Duodenal mucosa (tissue), 2 donors: ENCODE data around the gene RPL22.

Source experiments
- H3K27ac ChIP-seq: one replicate; pipeline ENCODE4 v1.7.0; 2013; ENCODE audit warnings: low read depth, low read length
- H3K27me3 ChIP-seq, 2 donors: one replicate each; pipeline ENCODE4 v1.7.0; 2013; ENCODE audit warnings: low read length in 2 of 2, control low read depth in 1 of 2; ENCODE audit not compliant: insufficient read depth in 2 of 2, control insufficient read depth in 1 of 2
- H3K36me3 ChIP-seq, 2 donors: one replicate each; pipeline ENCODE4 v1.7.0; 2013; ENCODE audit warnings: low read length in 2 of 2, control low read depth in 1 of 2; ENCODE audit not compliant: insufficient read depth in 2 of 2, control insufficient read depth in 1 of 2
- H3K4me1 ChIP-seq, 2 donors: one replicate each; pipeline ENCODE4 v1.7.0; 2013; ENCODE audit warnings: low read length in 2 of 2, control low read depth in 1 of 2; ENCODE audit not compliant: insufficient read depth in 2 of 2, control insufficient read depth in 1 of 2
- H3K4me3 ChIP-seq, 2 donors: one replicate each; pipeline ENCODE4 v1.7.0; 2013; ENCODE audit warnings: low read length in 2 of 2, low read depth in 1 of 2
- H3K9ac ChIP-seq, 2 donors: one replicate each; pipeline ENCODE4 v1.7.0; 2013; ENCODE audit warnings: low read length in 2 of 2, low read depth in 1 of 2
- H3K9me3 ChIP-seq, 2 donors: one replicate each; pipeline ENCODE4 v1.7.0; 2013; ENCODE audit warnings: low read length in 2 of 2, control low read depth in 1 of 2; ENCODE audit not compliant: control insufficient read depth in 1 of 2

Gene RPL22

DNA sequence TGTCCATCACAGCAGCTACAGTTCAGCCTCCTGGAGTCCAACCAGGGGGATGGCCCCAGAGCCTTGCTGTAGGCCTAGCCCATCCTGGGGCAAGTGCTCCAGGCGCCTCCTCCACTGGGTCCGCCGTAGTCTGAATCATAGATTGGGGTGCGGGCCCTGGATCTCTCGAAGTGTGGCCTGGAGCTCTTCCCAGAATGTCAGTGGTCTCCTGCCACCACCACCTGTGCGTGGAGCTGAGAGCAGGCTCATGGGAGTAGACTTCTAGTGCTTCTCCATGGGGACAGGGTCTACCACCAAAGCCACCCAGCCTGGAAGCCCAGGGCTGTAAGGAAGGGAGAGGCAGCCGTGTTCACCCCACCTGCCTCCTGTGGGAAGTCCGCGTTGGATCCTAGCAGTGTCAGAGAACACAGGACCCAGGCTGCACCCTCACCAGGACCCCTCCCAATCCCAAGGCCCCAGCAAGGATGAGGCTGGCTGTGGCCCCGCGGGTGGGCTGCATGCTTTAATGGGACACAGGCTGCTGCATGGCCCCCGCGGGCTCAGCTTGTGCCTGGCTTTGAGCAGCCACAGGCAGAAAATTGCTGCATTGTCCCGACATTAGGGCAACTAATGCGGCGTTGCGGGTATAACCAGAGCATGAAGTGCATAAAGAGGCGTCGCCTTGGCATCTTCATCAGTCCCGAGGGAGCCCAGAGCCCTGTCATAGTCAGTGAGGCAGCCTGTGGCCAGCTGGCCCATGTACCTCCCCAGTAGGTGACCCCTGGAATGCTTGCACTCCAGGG is 43.8 kb upstream of the RPL22 start:
- no peak overlapping the region for H3K4me3 ChIP-seq
- peaks cover 50 to 60% of the 10 kb centered on the region in 2 donors for H3K27me3 ChIP-seq
- peaks cover 7 to 14% of the 10 kb centered on the region in 2 donors for H3K4me1 ChIP-seq
- no peak overlapping the region for H3K27ac ChIP-seq
- H3K36me3 ChIP-seq: no peaks in the 10 kb centered on the region
- H3K9ac ChIP-seq: no peak overlapping the region
- no peaks in the 10 kb centered on the region for H3K9me3 ChIP-seq

GRCh38 chr1:6241887-6242740 is 42.7 kb upstream of the RPL22 start:
- Histone ChIP-seq H3K4me3 (no peak overlapping the region), H3K27ac (no peak overlapping the region), H3K9me3 (no peaks in the 10 kb centered on the region), H3K36me3 (no peaks in the 10 kb centered on the region), H3K9ac (no peak overlapping the region), H3K27me3 (peaks cover 49 to 50% of the 10 kb centered on the region in 2 donors), H3K4me1 (peaks cover 7 to 14% of the 10 kb centered on the region in 2 donors)

DNA sequence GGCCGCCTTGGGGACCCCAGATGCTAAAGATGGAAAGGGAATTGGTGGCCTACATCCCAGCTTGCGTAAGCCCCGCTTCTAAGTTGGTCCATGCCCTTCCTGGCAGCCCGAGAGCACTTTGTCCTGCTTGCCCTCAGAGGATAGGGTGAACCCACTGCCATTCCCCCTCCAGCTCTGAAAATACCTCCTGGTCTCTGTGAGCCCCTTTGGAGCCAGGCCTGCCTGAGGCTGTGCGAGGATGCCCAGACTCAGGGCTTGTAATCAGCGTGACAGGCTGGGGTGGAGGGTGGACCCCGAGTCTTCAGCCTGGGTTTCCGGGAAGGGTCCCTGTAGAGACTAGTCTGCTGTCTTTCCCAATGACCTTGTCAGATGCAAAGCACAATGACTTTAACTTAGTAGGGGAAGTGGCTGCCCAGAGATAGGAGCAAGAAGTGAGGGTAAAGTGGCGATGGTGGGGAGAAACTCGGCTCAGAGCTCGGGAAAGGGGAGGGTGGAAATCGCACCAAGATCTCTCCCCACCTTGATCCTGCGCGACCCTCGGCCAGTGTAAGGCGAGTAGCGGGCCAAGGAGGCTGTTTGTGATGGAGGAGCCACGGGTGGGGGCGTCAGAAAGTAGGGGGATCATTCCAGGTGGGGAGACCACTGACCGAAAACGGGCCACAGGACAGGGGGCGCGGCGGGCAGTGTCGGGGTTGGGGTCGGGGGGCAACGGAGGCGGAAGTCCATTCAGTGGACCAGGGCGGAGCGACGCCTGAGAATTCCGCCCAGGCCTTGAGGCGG is 41.9 kb upstream of the RPL22 start:
- H3K4me1 ChIP-seq: peaks cover 3 to 8% of the 10 kb centered on the region in 2 donors
- H3K36me3 ChIP-seq: no peaks in the 10 kb centered on the region
- H3K27ac ChIP-seq: no peak overlapping the region
- H3K9ac ChIP-seq: no peak overlapping the region
- H3K4me3 ChIP-seq: no peak overlapping the region
- no peaks in the 10 kb centered on the region for H3K9me3 ChIP-seq
- peaks cover 45% of the 10 kb centered on the region in 2 donors for H3K27me3 ChIP-seq

DNA sequence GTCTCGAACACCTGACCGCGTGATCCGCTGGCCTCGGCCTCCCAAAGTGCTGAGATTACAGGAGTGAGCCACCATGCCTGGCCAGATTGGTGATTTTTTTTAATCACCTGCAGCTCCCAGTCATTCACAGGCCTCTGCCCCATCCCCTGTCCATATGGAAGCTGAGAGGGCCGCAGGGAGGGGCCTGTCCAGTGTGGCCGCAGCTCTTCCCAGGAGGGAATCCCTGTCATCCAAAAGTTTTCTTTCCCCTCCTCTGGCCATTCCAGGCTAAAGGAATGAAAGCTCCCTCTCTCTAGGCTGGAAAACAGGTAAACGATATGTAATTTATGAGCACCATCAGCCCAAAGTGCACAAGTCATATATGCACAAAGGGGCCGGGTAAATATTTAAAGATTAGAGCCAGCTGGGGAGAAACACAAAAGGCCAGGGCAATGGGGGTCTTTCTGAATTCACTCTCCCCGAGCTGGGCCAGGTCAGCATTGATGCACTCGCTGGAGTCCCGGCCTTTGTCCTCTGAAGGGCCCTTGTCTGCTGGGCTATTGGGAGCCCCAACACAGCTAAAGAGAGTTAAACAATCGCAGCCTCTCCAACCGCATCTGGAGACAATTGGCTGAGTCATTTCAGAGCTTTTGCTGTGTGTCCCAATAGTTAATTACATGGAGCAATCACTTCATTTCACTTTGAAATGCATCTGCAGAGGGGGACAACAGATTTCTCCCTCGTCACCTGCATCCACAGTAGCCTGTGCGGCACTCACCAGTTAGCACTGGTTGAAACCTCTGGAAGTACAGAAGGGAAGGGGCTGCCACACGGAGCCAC is 40.8 kb upstream of the RPL22 start:
- H3K36me3 ChIP-seq: no peaks in the 10 kb centered on the region
- no peak overlapping the region for H3K4me3 ChIP-seq
- H3K9me3 ChIP-seq: no peaks in the 10 kb centered on the region
- H3K4me1 ChIP-seq: peaks cover under 1 to 2% of the 10 kb centered on the region in 2 donors
- no peak overlapping the region for H3K27ac ChIP-seq
- H3K27me3 ChIP-seq: peaks cover 41% of the 10 kb centered on the region in 2 donors
- no peak overlapping the region for H3K9ac ChIP-seq

- Histone ChIP-seq H3K9ac (no peak overlapping the region), H3K36me3 (no peaks in the 10 kb centered on the region), H3K27me3 (peaks cover 36% of the 10 kb centered on the region in 2 donors), H3K27ac (no peak overlapping the region), H3K4me3 (no peak overlapping the region), H3K4me1 (peaks cover 9 to 10% of the 10 kb centered on the region in 2 donors), H3K9me3 (no peaks in the 10 kb centered on the region)
These were observed 39.9 kb upstream of the RPL22 start for GRCh38 chr1:6239213-6239752.

DNA sequence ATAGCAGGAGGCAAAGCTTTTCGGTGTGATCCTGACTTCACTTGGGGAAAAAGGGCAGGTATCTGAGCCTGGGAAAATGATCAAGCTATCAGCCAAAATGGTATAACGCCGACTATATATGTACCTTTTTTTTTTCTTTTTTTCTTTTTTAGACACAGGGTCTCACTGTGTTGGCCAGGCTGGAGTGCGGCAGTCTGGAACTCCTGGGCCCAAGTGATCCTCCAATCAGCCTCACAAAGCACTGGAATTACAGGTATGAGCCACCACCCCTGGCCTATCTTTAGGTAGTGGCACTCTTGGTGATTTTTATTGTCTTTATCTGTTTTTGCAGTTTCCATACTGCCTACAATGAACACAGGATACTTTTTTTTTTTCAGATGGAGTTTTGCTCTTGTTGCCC is 37.7 kb upstream of the RPL22 start:
- Histone ChIP-seq H3K27ac (no peak overlapping the region), H3K4me1 (peaks cover 11 to 14% of the 10 kb centered on the region in 2 donors), H3K36me3 (peaks cover 8 to 11% of the 10 kb centered on the region in 2 donors), H3K9me3 (no peaks in the 10 kb centered on the region), H3K4me3 (no peak overlapping the region), H3K27me3 (peaks cover 20 to 21% of the 10 kb centered on the region in 2 donors), H3K9ac (no peak overlapping the region)

- no peak overlapping the region for H3K27ac ChIP-seq
- H3K4me3 ChIP-seq: peak overlapping the region; percentile 77 to 81
- H3K27me3 ChIP-seq: peaks cover 5 to 10% of the 10 kb centered on the region in 2 donors
- H3K4me1 ChIP-seq: peaks cover 11 to 14% of the 10 kb centered on the region in 2 donors
- H3K9ac ChIP-seq: peak overlapping the region; percentile 52 to 55
- peaks cover 17 to 22% of the 10 kb centered on the region in 2 donors for H3K36me3 ChIP-seq
- H3K9me3 ChIP-seq: no peaks in the 10 kb centered on the region
These were observed 35.9 kb upstream of the RPL22 start for GRCh38 chr1:6235296-6235677.

GRCh38 chr1:6234502-6235295 is 35.3 kb upstream of the RPL22 start:
- Histone ChIP-seq H3K4me1 (peaks cover 11 to 14% of the 10 kb centered on the region in 2 donors), H3K27me3 (peaks cover 0 to 8% of the 10 kb centered on the region in 2 donors), H3K9ac (peak overlapping the region; percentile 52 to 55), H3K4me3 (peak overlapping the region; percentile 77 to 81), H3K36me3 (peaks cover 17 to 28% of the 10 kb centered on the region in 2 donors), H3K9me3 (no peaks in the 10 kb centered on the region), H3K27ac (no peak overlapping the region)
